Right ventricle myocardium superior (tissue), 1 donor: ENCODE results near the gene TBXT. TPM values are rescaled to one million over a fixed set of nuclear protein-coding genes. Genes with fewer than 3 reads are reported as not detected.
A peak's percentile ranks its signal among the peaks of the same experiment; 100 is the strongest.

Experiments used
- ATAC-seq: fragments of 200-7000 bp; cut with Tn5 transposase; one replicate; pipeline ENCODE4 v1.9.1; 2020; ENCODE audit warnings: mild to moderate bottlenecking; ENCODE audit not compliant: poor library complexity
- DNase-seq: peaks from one replicate; pipeline ENCODE4 v3.0.0-alpha.2; 2020
- intact Hi-C: fragments of 100-400 bp; cut with DNase I; formaldehyde crosslinking; loops from one replicate; pipeline ENCODE4 v1.11.2; 2022
- total RNA-seq: library from RNA; stranded (reverse); fragmentation: NEBNext Ultra II Directional; extraction: Animal tissue kit (Norgen Biotek cat#: 25700); gene quantifications from one replicate; pipeline ENCODE4 v1.2.1, GENCODE V29; 2021
- donor health status: DM: no; HTN: yes; CAD: no; lungs with severe emphysema.

Gene TBXT
- total RNA-seq, 1 donor from 2014 or later = not detected

DNA sequence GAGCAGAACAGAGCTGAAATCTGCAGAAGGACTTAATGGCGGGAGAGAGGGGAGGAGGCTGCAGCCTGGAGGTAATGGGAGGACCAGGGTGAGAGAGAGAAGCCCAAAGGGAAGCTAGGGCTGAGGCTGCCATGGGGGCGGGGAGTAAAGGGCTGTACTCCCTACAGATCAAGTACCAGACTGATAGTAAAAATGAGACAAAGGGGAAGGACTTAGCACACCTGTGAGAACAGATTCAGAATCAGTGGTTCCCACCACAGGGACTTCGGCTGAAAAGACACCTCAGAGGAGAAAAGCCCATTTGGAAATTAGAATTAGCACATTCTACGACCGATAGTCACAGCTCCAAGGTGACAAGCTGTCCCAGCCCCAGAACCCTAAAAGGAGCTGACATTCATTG lies 6.4 kb upstream of the TBXT start:
- intact Hi-C loops = no loop called here
- no peak for DNase-seq
- ATAC-seq = no peak

DNA sequence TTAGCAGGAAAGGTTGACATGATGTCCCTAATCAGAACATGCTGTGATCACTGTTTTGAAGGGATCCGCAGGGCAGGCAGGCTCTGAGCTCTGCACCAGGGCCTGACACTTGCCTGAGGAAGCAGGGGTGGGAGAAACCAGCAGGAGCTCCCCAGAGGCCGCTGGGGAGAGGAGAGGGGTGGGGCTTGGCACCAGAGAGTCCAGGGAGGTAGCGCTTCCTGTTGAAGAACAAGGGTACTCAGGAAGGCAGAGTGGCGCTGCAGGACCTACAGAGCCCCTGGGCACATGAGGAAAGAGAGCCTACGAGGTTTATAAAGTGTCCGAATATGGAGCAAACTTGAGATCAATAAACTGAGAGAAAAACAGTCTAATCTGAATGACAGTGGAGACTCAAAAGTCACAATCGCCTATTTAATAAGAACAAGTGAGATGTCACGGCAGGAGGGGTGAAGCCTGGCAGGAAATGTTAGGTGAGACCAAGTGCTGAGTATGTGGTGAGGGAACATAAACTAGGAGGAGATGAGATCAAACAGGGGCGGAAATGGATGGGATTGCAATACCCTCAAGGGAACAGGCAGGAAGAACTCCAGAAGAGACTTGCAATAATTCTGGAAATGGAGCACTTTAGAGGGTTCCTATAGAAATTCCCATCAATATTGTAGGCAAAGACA lies 5.8 kb upstream of the TBXT start:
- intact Hi-C loops = no loop called here
- ATAC-seq (no peak), DNase-seq (no peak)

DNA sequence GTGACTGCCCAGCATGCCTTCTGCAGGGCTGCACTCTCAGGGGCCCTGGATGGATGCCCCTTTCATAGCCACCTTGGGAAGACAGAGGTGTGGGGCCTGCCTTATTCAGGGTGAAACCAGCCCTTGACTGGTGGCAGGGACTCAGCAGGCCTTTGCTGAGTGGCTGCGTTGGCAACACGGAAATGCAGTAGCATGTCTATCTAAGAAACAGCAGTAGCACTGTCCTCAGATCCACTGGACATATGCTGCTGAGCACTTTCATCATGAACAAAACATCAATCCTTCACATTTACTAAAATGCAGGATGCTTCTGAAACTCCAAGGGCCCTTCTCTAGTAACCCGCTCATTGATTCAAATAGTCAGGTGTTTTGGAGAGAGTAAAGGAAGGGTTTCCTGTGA lies 4.9 kb upstream of the TBXT start:
- intact Hi-C loops = no loop called here
- no peak for ATAC-seq
- no peak for DNase-seq

DNA sequence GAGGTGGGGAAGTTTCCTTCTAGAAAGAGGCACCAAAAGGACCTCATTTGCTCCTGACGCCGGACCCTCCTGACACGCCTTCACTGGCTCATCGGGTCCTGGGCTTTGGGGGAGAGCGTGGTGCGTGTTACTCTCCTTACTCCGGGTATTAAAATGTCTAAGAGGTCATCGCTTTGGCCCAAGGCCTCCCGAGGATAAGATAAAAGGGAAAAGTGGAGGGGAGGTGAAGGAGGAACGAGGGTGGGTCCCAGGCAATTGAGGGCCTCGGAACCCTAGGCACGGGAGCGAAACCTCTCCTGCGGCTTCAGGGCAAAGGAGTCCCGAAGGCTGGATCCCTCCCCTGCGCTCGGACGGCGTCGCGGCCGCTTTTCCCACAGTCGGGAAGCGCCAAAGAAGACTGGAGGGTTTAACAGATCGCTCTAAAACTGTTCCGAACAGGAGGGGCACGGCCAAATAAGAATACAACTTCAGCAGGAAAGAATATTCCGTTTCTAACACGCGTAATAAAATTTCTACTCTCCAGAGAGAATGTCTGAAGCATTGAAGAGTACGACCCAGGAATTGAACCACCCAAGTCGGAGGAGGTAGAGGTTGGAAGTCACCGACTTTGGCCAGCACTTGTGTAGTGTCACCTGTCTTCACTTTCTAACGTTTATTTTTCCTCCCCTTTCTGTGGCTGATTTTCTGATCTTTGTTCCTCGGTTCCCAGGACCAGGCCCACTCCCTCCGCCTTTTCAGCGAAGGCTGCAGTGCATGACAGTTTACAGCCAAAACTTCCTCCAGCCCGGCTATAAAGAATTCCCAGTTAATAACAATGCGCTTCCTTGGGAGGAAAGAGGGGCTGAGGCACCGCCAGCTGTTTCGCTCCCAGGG lies 2.1 kb upstream of the TBXT start:
- no peak for ATAC-seq
- DNase-seq = no peak
- intact Hi-C loops = loop anchor here (10.0 kb wide), 1 partner anchor 235 kb away; no protein-coding TSS in a partner anchor

DNA sequence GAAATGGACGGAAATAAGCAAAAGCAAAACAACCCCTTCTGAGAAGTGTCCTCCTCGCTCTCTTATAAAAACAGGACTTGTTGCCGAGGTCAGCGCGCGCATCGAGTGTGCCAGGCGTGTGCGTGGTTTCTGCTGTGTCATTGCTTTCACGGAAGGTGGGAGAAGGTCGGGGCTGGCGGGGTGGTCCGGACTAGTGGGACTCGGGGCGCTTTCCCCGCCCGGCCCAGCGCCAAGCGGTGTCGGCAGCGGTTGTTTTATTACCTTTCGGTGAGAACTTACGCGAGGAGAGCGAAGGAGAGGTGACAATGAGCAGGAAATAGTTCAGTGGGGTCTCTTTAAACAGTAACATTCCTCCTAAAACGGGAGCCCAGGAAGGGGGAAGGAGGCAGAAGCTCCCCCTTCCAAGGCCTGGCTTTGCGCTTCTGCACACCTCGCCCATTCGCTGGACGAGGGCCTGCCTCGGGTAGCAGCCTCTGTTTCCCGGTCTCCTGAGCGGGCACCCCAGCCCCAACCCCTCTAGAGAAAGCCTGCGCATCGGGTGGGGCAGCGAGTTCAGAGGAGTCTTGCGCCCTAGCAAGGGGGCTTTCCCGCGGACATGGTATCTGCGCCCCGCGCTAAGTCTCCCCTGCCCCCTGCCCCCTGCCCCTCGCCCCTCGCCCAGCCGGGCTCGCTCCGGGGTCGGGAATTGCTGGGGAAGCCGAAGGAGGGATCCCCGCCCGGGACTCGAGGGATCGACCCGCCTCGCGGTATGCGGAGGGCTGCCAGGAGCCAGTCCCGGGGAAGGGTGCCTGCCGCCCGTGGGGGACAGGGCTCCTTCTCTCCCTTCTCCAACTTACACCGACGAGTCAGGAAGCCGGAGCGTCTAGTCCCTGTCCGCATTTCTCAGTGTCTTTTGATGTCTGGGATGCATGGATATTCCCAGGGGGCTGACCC lies 1.2 kb upstream of the TBXT start:
- no peak for ATAC-seq
- no peak for DNase-seq
- intact Hi-C loops = loop anchor here (10.0 kb wide), 1 partner anchor 236 kb away; no protein-coding TSS in a partner anchor

DNA sequence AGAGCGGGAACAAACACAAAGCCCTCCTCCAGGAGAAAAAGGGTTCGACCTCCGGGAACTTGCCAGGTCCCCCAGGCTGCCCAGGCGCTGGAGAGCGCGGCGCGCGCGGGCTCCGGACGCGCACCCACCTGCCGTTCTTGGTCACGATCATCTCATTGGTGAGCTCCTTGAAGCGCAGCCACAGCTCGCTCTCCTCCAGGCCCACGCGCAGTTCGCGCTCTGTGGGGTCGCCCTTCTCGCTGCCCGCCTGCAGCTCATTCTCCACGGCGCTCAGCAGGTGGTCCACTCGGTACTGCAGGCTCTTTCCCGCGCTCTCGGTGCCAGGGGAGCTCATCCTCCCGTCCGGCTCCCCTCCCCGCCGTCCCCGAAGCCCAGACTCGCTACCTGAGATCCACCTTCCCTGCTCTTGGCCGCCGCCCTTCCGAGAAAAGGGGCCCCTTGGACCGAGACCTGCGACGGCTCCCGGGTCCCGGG lies 356 bp downstream of the TBXT start:
- intact Hi-C loops = loop anchor here (10.0 kb wide), 1 partner anchor 238 kb away; no protein-coding TSS in a partner anchor
- ATAC-seq = no peak
- DNase-seq = no peak

DNA sequence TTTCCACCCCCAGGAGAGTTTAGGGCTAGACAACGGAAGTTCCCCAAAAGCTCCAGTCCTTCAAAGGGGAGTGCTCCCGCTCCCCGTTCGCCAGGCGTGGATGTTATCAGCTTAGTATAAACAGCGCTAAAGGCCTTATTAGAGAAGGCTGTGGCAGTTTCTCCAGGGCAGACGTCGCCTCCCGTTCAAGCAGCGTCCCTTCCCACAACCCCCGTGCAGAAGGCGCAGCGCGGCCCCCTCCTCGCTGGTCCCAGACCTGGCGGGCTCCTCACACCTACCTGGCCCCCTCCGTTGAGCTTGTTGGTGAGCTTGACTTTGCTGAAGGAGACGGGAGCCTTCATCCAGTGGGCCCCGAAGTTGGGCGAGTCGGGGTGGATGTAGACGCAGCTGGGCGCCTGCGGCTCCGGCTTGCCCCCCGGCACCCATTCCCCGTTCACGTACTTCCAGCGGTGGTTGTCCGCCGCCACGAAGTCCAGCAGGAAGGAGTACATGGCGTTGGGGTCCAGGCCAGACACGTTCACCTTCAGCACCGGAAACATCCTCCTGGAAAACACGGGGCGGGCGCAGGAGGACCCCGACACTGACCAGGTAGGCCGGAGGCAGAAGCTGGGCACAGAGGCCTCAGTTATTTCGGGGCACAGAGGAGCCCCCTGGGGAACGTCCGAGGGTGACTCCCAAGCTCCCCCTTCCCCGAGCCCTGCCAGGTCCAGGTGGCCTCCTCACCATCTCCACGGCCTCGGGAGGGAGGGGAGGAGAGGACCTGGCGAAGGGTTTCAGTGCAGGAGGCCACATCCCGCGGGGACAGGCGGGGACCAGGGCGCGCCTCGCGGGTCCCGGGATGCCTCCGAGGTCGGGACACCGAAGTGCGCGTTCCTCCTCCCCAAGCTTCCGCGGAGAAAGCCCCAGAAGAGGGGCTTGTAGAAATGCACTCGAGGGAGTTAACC lies 1.1 kb downstream of the TBXT start:
- ATAC-seq = no peak
- no peak for DNase-seq
- intact Hi-C loops = loop anchor here (10.0 kb wide), 1 partner anchor 238 kb away; no protein-coding TSS in a partner anchor

DNA sequence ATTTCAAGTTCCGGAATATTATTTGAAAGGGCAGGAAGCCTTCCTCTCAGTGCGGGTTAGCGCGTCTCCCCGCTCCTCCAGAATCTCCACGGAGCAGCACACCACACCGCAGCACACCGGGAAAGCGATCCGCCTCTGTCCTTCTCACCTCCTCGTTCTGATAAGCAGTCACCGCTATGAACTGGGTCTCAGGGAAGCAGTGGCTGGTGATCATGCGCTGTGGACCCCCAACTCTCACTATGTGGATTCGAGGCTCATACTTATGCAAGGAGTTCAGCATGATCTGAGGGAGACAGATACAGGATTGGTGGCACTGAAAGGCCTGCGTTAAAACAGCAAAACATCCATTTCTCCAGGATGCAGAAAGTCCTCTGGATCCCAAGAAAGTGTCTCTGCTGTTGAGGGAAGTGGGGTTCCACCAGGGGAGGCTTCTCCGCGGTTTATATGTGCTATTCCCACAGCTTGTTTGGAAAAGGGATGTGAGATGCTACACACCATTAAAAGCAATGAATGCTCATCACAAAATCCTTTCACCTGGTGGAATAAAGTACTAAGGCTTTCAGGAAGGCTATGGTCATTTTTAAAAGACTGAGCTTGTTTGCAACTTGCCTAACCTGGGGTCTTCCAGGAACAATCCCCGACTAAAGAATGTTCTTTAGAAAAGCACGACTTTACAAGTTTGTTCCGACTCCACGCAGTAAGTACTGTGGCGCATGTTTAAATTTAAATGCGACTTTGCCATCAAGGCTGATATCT lies 1.9 kb downstream of the TBXT start:
- DNase-seq (no peak), ATAC-seq (no peak)
- intact Hi-C loops = loop anchor here (10.0 kb wide), 1 partner anchor 239 kb away; no protein-coding TSS in a partner anchor

DNA sequence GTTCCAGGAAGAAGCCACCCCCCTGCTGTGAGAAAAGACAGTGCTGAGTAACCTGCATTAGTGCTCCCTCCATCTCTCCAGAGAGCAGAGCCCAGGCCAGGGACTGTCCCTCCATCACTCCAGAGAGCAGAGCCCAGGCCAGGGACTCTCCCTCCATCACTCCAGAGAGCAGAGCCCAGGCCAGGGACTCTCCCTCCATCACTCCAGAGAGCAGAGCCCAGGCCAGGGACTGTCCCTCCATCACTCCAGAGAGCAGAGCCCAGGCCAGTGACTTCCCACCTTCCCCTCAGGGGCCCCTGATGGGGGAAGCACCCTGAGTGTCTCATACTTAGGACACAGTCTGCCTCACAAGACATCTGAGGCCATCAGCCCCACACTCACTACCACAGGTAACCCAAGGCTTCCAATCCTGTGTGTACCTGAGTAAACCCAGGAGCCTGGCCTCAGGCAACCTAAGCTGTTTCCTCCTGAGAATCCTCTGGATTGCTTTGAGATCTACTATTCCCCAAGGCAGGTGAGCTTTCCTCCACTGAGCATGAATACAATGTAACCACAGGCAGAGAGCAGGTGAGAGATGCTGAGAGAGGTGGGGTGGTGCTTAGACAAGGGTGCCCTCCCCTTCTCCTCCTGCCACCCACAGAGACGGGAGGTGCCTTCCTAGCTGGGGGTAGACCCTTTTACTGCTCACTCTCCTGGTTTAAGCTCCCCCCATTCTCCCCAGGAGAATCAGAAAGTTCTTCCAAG lies 4.9 kb downstream of the TBXT start:
- DNase-seq = no peak
- no peak for ATAC-seq
- intact Hi-C loops = loop anchor here (10.0 kb wide), 1 partner anchor 242 kb away; no protein-coding TSS in a partner anchor

DNA sequence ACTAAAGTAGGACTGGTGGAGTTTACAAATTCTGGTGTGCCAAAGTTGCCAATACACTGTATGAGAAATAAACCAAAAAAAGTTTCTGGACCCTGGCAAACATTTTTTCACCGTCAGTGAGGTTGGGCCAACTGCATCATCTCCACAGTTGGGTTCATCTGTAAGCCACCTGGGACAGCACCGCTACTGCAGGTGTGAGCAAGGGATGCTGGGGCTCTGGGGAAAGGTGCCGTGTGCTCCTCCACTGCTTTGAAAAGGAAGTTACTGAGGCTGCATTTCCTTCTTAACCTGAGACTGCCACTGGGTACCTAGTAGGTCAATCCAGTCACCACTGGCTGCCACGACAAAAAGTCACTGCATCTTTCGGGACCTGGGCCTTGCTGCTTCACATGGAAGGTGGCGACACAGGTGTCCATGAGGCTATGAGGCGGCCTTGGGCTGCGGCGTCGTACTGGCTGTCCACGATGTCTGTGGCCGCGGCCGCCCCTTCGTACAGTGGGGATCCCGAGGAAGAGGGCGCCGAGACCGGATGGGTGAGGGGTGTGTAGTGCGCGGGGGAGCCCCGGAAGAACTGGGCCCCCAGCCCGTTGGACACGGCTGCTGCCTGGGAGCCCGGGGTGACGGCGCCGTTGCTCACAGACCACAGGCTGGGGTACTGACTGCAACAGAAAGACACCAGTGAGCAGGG lies 9.6 kb downstream of the TBXT start:
- no peak for ATAC-seq
- intact Hi-C loops = no loop called here
- no peak for DNase-seq

DNA sequence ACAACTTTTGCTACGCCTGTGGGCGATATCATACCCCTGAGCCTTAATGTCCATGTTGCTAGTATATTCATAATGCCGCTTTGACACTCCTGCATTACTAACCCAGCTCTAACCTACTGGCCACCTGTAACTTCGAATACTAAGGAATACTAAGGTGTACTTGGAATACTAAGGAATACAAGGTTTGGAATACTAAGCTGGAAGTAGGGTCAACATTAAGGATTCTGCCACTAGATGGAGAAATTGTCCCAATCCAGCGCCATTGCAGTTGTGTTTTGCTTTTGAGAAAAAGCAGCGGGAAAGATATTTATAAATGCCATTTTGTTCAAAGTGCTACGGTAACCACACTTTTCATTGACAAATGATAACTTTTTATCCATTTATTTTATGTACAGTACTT lies 10.7 kb downstream of the TBXT start:
- intact Hi-C loops = no loop called here
- DNase-seq (no peak), ATAC-seq (no peak)

DNA sequence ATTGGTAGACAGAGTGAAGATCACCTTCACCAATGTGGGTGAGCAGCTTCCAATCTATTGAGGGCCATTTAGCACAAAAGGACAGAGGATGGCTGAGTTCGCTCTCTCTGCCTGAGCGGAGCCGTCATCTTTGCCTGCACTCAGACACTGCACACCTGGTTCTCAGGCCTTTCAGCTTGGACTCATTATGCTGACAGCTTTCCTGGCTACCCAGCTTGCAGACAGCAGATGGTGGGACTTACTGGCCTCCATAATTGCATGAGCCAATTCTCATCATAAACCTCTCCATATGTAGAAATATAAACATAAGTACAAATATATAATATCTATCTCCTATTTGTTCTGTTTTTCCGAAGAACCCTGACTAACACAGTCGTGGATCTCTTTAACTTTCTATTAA lies 13.7 kb downstream of the TBXT start:
- ATAC-seq (no peak), DNase-seq (no peak)
- intact Hi-C loops = no loop called here

DNA sequence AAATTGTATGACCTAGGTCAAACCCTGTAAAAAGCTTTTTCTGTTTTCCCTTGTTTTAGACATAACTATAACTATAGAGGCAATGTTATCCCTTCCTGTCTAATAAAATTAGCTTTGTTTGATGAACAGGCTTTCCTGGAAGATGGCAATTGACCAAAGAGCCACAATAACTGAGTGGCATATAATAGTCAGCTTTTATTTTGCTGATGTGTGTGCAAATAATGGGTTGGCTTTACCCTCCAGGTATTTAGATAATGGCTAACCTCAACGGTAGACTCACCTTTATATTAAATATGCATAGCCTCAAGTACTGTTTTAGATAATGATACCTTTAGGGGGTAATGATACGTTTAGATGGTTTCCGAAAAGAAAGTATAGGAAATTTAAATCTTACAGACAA lies 15.0 kb downstream of the TBXT start:
- DNase-seq (no peak), ATAC-seq (no peak)
- intact Hi-C loops = no loop called here

DNA sequence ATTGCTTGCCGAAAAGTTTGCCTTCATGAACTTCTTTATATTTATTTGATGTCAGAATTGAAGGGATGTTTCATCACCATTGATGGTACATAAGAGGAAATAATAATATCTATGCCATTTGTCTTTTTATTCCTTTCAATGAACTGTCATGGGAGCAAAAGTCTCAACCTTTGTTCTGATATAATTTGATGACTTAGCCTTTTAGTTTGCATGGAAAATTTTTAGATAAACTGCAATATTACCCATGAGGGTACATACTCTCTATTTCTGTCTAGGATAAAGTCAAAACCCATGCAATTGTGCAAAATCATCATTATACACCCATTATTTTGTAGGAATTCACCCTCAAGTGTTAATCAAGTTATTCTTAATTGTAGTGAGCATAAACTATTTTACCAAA lies 15.9 kb downstream of the TBXT start:
- ATAC-seq = no peak
- intact Hi-C loops = no loop called here
- DNase-seq = no peak

DNA sequence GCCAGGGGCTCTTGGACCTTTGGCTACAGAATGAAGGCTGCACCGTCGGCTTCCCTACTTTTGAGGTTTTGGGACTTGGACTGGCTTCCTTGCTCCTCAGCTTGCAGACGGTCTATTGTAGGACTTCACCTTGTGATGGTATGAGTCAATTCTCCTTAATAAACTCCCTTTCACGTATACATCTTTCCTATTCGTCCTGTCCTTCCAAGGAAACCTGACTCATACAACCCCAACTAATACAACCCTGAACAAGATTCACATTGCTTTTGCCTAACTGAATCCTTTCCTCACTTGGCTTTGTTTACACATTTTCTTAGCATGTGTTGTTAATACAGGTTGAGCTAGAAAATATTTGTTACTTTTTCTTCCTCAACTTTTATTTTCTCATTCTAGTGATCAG lies 21.9 kb downstream of the TBXT start:
- ATAC-seq (no peak), DNase-seq (no peak)
- intact Hi-C loops = no loop called here

DNA sequence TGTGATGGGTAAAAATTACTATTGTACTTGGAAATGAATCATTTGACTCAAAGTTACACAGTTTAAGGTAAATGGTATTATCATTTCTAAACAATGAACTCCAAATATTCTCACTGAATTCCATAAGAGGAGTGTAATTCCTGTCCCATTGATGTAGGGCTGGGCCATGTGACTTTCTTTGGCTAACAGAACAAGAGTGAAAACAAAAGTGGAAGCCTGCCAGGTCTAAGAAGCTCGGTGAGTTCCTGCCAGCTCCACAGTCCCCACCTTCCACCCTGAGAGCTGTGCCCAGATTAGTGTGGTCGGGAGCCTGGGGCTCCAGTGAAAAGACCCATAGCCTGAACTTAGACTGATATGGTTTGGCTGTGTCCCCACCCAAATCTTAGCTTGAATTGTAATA lies 24.6 kb downstream of the TBXT start:
- DNase-seq (no peak), ATAC-seq (peak; percentile 29)

More for the DNA sequence above, 24.6 kb downstream of the TBXT start:
- intact Hi-C loops = no loop called here
